ENCODE measurements around the gene FAM78A. TPM values are rescaled to one million over a fixed set of nuclear protein-coding genes. Genes with fewer than 3 reads are reported as not detected.

FAM78A gene
- total RNA-seq, 1 experiment from 2014 or later: 2.0 TPM

DNA sequence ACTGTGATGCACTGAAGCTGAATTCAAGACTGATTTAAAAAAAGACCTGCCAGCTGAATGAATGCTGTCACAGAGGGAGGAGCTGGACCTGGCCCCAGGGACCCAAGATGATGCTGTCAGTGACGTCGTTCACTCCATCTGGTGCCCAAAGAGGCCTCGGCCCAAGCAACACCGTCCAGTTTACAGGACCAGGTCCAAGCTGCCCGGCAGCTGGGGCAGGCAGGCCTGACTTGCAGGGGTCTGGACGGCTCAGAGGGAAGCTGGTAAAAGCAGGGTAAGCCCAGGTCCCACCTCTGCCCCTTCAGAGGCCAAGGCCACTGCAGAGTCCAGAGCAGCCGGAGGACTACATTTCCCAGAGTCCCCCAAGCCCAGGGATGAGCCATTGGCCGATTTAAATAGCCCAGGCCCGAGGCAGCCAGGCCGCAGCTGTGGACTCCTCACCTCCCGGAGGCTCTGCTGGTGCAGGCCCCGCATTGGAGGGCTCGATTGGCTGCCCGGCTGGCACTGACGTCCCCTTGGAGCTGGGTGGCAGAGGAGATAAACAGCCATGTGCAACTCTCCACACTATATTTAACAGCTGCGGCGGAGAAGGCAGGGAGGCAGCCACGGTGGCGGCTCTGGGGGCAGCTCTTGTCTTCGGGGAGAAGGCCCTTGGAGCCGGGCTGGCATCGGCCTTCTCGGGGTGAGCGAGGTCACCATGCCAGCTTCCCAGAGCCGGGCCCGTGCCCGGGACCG is 13.2 kb upstream of the FAM78A start, which contains the start of gene PLPP7:
Gene PLPP7, plus strand, starts transcription at position 423 of the 735 bp plus-strand sequence. Its CDS starts 275 bp downstream, at position 698.
- in situ Hi-C loops (cut with HindIII; ENCODE audit: low pct_unique_long_range_greater_than_20kb, low sequenced_read_pairs): no loop called here
- DNase-seq (ENCODE audit: low read depth, low spot score): peak; percentile 59

DNA sequence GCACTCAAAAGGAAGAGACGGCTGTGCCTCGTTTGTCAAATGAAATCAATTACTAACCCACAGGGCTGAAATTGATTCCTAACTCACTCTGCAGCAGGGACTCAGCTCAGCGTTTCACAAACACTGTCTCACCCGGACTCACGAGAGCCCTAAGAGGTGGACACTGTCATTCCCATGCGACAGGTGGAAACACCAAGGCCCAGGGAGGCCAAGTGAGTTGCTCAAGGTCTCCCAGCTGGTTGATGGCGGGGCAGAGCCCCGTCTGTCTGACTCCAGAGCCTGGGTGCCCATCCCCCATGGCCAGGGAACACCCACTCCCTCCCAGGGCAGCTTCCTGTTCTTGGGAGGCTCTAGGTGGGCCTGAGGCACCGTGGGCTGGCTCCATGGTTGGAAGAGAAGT is 11.9 kb upstream of the FAM78A start:
- in situ Hi-C loops (cut with HindIII; ENCODE audit: low pct_unique_long_range_greater_than_20kb, low sequenced_read_pairs): no loop called here
- DNase-seq (ENCODE audit: low read depth, low spot score): no peak

DNA sequence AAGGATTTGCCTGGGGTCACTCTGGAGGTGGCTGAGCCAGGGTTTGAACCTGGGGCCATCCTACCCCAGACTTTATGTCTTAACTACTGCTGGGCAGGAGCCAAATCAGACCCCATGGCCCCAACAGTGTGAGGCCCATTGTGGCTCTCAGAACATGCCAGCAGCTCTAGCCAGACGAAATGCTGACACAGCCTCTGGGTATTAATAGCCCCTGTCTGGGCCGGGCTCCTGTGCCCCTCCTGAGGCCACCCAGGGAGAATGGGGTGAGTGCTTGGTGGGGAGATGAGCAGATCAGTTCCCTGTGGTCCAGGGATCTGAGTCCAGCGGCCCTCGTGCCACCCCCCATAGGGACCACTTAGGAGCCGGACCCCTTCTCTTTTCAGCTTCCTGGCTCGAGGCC is 11.0 kb upstream of the FAM78A start:
- in situ Hi-C loops (cut with HindIII; ENCODE audit: low pct_unique_long_range_greater_than_20kb, low sequenced_read_pairs): no loop called here
- no peak for DNase-seq (ENCODE audit: low read depth, low spot score)

DNA sequence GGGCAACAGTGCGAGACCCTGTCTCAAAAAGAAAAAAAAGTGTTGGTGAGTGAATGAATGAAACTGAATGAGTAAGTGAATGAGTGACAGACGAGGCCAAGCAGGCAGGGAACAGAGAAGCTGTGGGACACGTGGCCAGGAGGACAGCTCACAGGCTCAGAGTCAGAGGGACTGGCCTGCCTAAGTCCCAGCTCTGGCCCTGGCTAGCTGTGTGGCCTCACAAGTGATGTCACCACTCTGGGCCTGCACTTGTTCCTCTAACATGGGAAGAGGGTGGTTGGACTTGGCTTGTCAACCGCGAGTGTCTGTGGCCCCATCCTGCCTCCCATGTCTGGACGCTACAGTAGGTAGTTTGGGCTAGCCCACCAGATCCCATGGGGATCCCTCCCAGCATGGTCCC is 8.5 kb upstream of the FAM78A start:
- in situ Hi-C loops (cut with HindIII; ENCODE audit: low pct_unique_long_range_greater_than_20kb, low sequenced_read_pairs): no loop called here
- no peak for DNase-seq (ENCODE audit: low read depth, low spot score)

DNA sequence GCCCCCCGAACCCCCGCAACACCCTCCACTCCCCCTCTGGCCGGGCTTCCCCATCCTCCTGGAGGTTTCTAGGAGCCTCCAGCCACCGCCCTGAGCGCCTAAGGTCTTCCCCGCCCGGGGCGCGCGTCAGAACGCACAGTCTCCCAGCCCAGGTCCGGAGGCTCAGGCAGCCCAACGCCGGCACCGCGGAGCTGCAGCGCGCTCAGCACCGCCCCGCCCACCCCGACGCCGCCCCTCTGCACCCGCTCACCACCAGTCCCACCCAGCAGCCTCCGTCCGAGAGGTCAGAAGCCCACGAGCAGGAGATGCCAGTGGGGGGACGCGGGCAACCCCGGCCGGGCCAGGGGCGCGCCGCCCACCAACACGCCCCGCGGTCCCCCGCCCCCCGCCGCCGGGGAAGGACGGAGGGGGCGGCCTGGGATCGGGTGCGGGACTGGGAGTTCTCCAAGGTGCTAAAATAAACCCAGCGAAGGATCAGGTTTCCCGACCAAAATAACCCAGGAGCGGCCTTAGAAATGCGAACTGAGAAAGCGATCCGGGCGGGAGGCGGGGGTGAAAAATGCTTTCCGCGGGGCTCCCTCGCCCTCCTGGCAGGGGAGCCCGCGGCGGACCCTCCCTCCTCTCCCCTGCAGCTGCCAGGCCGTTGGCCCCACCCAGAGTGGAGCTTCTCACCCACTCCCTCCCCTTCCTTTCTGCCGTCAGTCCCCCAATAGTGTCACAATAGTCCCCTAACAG is 6.5 kb upstream of the FAM78A start:
- in situ Hi-C loops (cut with HindIII; ENCODE audit: low pct_unique_long_range_greater_than_20kb, low sequenced_read_pairs): no loop called here
- no peak for DNase-seq (ENCODE audit: low read depth, low spot score)

DNA sequence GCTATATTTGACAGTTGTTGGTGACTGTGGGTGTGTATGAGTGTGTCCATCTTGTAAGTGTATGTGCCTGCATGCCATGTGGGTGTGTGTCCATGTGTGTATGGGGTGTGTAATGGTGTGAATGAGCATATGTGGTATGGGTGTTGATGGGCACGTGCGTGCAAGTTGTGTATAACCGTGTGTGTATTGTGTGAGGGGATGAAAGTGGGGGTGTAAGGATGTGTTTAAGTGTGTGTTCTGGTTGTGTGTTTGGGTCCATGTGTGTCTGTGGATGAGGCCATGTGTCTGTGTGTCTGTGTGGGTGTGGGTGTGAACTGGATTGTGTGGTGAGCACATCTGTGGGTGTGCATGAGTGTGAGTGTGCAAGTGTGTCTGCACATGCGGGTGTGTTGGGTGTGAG is 5.9 kb upstream of the FAM78A start:
- in situ Hi-C loops (cut with HindIII; ENCODE audit: low pct_unique_long_range_greater_than_20kb, low sequenced_read_pairs): no loop called here
- DNase-seq (ENCODE audit: low read depth, low spot score): no peak

DNA sequence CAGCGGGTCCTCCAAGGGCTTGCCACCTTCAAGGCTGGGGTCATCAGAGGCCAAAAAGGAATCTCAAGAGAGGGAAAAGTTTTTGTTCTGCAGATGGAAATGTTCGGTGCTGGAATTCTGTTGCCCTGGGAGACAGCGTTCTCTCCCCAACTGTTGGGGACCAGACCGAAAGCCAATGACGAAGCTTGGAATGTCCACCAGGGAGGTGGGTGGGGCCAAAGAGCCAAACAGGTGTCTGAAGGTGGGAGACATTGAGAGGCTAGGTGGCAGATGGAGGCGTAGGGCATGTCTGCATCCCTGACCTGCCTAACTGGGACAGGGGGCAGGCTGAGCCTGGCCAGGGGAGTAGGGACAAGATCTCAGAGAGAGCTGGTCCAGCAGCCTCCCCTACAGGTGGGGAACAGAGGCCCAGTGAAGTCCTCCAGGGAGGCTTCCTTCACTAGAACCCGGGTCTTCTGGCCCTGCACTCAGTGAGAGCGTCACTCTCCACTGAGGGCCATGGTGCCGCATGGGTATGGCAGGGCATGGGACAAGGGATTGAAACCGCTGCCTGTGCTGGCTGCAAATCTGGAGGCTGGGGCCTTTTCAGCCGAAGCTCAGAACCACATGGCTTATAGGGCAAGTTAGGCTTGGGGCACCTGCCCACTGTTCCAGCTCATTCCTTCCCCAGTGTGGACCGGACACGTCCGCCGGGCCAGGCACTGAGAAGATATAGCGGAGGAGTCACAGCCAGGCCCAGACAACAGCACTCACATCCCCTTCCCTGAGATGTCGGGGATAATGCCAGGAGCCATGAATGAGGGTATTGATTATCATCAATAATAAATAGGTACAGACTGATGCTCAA is 5.0 kb upstream of the FAM78A start:
- in situ Hi-C loops (cut with HindIII; ENCODE audit: low pct_unique_long_range_greater_than_20kb, low sequenced_read_pairs): no loop called here
- DNase-seq (ENCODE audit: low read depth, low spot score): no peak

DNA sequence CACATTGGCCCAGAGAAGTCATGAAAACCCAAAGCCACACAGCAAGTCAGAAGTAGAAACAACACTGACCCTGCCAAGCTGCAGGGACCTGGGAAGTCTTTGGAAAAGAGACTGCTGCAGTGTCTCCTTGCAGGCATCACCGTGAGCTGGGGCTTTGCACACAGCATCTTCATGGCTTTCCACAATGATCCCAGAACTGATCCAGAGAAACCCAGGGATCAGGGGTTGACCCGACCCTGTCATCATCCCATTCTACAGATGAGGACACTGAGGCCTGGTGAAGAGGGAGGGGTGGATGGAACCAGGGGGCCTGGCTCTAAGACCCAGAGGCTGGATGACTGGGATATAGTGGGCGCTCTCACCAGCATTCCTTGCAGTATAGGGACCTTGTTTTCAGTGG is 4.3 kb upstream of the FAM78A start:
- in situ Hi-C loops (cut with HindIII; ENCODE audit: low pct_unique_long_range_greater_than_20kb, low sequenced_read_pairs): no loop called here

DNA sequence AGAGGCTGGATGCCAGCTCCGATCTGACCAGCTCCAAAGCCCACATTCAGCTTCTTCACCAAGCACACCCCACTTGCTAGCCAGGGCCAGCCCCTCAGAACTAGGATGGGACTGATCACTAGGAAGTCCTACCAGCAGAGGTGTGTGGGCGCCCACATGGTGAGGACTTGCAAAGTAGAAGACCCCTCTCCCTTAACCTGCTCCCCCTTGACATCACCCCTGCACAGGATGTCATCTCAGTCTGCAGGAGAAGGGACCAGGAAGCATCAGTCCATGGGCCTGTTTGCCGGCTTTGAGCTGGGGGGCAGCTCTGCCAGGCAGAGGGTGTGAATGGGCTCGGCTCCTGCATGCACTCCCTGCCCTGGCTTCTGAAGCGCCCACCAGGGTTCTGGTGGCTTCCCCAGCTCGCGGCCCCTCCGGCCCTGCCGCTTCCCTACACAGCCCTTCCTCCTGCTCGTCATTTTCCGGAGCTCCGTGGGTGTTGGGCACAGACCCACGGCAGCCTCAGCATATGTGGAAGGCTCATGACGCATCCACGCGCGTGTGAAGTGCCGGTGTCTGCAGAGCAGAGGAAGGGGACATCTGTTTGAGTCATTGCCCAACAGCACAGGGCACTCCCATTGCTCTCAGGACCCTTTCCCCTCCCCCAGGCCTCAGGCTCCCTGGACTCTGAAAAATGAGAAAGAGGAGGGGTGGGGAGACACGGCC is 3.7 kb upstream of the FAM78A start:
- in situ Hi-C loops (cut with HindIII; ENCODE audit: low pct_unique_long_range_greater_than_20kb, low sequenced_read_pairs): no loop called here
- no peak for DNase-seq (ENCODE audit: low read depth, low spot score)

More for the DNA sequence above, 4.3 kb upstream of the FAM78A start:
- DNase-seq (ENCODE audit: low read depth, low spot score): no peak

DNA sequence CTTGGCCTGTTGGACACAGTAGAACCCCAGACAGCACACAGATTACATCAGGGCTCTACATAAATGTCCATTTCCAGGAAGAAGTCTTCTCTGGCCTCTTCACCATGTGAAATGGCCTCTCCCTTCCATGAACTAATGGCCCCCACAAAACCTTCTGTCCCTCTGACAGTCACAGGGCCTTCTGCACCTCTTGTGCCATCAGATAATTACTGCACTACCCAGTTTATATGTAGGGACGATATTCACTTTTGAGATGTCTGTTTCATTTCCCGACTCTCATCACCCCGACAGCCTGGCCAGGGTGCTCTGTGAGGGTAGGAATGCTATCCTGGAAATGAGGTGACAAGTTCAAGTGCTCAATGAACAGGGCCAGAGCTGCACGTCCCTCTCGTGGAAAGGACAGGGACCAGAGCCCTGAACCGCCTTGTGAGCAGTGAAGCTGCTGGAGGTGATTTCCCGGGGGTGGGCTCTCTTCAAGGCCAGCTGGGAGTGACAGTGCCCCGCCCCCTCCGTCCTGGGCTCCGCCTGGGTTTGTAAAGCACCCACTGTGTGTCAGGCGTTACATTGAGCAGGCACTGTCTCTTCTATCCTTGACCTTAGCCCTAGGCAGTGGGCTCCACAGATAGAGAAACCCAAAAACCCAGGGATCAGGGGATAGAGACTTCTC is 3.0 kb upstream of the FAM78A start:
- no peak for DNase-seq (ENCODE audit: low read depth, low spot score)
- in situ Hi-C loops (cut with HindIII; ENCODE audit: low pct_unique_long_range_greater_than_20kb, low sequenced_read_pairs): no loop called here

DNA sequence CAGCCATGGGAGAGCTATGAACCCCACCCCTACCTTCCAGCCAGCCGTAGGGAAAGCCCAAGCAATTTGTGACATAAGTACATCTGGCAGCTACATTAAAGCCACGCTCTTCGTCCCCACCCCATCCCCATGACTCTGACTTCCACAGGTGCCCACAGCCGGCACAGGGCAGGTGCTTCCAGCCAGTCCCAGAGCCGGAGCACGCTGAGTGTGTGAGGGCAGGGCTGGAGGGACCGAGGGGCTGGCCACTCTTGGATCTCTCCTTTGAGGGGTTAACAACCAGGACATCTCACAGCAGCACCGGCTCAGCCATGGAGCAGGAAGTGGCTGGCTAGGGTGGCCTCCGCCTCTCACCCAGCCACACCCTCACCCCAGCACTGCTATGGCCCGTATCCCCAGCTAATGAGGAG is 2.4 kb upstream of the FAM78A start:
- in situ Hi-C loops (cut with HindIII; ENCODE audit: low pct_unique_long_range_greater_than_20kb, low sequenced_read_pairs): no loop called here

DNA sequence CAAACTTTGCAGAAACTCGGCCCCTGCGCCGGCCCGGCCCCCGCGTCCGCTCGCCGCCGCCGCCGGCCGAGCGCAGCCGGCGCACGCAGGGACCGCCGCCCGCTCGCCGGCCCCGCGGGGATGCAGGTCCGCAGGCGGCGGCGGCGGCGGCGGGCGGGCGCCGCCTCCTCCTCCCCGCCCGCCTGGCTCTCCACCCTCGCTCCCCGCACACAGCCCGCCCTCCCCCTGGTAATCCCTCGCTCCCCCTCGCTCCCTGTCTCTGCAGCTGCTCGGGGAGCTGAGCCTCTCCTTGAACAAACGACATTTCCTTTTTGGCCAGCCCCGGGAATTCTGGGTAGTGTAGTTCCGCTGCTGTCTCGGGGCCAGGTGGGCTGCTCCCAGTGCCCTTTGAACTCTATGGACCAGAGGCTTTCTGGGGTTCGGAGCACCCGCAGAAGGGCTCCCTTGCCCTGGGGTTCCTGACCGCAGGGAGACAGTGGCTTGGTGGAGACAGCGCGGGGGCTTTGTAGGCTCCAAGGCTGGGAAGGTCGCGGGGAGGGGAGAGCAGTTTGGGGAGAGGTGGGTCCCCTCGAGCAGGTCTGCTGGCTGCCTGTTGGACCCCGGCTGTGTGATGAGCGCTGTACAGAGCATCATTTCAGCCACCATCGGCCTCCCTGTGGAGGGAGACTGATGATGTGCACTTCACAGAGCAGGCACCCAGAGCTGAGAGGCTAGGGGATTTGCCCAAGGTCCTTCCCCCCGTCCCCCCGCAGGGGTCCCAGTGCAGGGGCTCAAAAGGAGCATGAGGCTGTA is 1.8 kb upstream of the FAM78A start:
- in situ Hi-C loops (cut with HindIII; ENCODE audit: low pct_unique_long_range_greater_than_20kb, low sequenced_read_pairs): no loop called here
- peak; percentile 87 for DNase-seq (ENCODE audit: low read depth, low spot score)

More for the DNA sequence above, 2.4 kb upstream of the FAM78A start:
- DNase-seq (ENCODE audit: low read depth, low spot score): no peak

DNA sequence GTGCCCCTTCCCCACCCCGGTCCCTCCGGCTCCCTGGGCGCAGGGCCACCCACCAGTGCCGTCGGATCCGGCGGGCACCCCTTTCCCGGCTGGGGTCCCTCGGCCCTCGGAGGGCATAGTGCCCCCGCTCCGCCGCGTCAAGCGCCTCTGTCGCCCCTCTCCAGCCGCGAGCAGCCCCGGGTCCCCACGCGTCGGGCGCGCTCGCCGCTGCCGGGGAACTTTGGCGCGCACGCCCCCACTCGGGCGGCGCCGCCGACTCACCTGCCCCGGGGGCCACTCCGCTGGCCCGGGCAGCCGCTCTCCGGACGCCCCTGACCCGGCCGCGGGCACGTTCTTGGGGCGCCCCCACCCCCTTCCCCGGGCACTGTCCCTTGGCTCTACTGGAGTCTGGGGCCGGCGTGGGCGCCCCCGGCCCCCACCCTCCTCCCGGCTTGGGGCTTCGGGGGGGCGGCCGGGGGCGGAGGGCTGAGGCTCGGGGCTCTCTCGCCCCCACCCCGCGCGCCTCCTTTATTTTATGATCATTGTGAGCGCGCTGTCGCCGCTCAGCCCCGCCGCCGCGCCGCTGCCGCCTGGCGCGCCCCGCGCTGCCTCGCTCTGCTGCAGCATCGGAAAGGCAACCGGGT is 1.1 kb upstream of the FAM78A start:
- no peak for DNase-seq (ENCODE audit: low read depth, low spot score)
- in situ Hi-C loops (cut with HindIII; ENCODE audit: low pct_unique_long_range_greater_than_20kb, low sequenced_read_pairs): no loop called here

DNA sequence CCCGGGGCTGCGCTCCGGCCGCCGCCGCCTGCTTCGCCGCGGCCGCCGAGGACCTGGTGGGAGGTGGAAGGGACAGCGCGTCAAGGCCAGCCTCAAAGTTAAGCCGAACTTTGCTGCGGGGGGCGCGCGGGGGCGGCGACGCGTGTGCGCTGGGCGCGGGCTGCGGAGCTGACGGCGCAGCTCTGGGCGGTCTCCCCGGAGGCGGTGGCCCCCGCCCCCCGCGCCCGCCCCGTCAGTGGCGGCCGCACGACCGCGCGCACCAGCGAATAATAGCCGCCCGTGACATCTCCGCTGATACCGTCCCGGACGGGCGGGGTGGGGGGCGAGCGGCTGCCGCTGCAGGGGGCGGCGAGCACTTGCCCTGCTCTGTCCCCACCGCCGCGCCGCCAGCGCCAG is 579 bp upstream of the FAM78A start:
- in situ Hi-C loops (cut with HindIII; ENCODE audit: low pct_unique_long_range_greater_than_20kb, low sequenced_read_pairs): no loop called here
- DNase-seq (ENCODE audit: low read depth, low spot score): no peak

DNA sequence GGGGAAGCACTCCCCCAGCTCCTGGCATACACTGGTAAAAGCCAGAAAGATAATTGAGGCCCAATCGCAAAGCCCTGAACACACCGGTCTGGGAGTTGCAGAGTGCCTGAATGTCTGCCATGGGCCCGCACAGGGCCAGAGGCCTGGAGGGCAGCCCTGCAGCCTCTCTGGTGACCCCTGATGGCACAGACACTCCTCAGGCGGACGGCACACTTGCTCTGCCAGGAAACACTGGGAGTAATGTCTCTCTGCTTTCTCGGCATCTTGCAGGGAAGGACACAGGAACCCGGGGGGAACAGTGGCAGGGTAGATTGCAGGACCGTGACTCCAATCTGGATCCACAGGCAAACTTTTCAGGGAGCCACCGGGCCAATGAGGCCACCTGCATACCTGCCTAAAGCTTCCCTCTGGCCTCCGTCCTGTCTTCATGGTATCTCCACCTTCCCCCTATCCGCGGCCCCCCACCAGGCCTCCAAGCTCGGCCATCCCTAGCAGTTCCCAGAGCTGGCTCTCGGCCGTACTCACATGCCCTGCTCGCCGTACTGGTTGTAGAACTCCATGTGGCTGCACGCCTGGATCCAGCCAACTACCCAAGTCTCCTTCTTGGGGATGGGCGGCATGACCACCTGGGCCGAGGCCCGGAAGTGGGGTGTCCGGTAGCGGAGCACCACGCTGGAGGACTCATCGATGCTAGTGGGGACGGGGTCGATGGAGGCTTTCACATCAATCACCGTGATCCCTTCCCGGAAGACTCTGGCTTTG is 797 bp downstream of the FAM78A start:
- in situ Hi-C loops (cut with HindIII; ENCODE audit: low pct_unique_long_range_greater_than_20kb, low sequenced_read_pairs): no loop called here
- DNase-seq (ENCODE audit: low read depth, low spot score): no peak
